Activated T-cell treated with anti-CD3 and anti-CD28 coated beads for 4 hours (primary cell): ENCODE data around the gene ATAD5.
"Not testable (repeated sequence)": the region's sequence is repeated elsewhere in the genome, so short reads cannot be mapped to it uniquely, and the experiment has no call there.

Source experiments
- DNase-seq: peaks from one replicate; pipeline ENCODE4 v3.0.0-alpha.2; 2020

The ATAD5 gene

GRCh38 chr17:30913955-30914354 is 82.2 kb downstream of the ATAD5 start:
- DNase-seq: no peak

DNA sequence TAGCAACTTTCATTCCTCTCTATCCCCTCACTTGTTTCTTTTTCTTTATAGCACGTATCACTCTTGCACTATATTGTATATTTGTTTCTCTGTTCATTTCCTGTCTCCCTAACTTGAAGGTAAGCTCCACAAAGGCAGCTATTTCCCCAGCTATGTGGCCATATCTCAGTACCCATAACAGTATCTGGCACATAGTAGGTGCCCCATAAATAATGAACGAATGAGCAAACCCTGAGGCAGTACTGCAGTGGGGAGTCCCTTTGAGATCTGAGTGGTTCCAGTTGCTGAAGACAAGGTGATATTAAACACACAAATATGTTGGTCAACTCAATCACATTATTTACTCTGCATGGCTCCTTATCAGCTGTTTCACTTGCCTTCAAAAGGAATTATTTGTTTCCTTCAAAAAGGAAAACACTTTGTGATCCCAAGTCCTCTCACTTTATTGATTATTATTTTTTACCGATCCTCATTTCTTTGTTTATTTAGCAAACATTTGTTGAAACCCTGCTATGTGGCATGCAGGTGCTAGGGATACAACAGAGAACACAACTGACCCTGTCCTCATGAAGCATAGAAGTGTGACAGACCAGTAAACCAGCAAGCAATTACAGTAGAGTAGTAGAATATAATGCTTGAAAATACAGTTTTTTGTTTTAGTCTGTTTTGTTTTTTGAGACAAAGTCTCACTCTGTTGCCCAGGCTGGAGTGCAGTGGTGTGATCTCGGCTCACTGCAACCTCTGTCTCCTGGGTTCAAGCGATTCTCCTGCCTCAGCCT is 84.3 kb downstream of the ATAD5 start:
- DNase-seq: no peak

DNA sequence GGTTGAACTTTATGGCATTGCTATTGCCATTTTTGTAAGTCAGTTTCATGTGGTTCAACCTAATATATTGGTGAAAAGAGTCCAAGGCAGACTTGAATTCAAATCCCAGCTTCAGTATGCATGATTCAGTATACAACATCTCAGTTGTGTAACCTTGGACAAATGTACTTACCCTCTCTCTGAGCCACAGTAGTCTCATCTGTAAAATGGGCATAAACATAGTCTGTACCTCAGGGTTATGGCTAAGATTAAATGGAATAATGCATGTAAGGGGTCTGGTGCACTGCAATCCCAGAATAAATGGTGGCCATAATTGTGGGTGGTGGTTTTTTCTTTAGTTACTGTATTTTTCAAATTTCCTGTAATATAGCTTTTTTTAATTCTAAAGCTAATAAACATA is 85.3 kb downstream of the ATAD5 start:
- DNase-seq: no peak

DNA sequence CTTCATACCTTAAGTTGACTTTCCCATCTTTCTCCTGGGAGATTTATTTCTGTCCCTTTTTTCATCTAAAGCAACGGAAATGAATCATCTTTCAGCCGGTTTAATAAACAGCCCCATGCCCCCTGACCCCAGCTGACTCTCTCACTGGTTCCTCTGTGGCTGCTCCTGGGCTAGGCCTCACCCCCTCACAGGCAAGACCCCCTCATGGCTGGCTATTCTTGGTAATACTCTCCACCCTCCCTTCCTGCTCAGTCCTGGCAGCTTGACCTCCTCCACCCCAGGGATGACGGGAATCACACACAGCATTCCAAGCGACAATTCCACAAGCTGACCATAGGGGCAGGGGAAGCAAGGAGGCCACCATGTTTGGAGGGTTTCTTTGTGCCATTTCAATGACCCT is 88.5 kb downstream of the ATAD5 start:
- no peak for DNase-seq

- no peak for DNase-seq
Observed at GRCh38 chr17:30920683-30921543, 89.1 kb downstream of the ATAD5 start.

GRCh38 chr17:30921544-30922196 is 89.9 kb downstream of the ATAD5 start, which contains the start of gene ADAP2:
TSS of gene ADAP2 (plus strand) at chr17:30921945. CDS start at chr17:30922015, 70 bp downstream.
- DNase-seq: no peak

DNA sequence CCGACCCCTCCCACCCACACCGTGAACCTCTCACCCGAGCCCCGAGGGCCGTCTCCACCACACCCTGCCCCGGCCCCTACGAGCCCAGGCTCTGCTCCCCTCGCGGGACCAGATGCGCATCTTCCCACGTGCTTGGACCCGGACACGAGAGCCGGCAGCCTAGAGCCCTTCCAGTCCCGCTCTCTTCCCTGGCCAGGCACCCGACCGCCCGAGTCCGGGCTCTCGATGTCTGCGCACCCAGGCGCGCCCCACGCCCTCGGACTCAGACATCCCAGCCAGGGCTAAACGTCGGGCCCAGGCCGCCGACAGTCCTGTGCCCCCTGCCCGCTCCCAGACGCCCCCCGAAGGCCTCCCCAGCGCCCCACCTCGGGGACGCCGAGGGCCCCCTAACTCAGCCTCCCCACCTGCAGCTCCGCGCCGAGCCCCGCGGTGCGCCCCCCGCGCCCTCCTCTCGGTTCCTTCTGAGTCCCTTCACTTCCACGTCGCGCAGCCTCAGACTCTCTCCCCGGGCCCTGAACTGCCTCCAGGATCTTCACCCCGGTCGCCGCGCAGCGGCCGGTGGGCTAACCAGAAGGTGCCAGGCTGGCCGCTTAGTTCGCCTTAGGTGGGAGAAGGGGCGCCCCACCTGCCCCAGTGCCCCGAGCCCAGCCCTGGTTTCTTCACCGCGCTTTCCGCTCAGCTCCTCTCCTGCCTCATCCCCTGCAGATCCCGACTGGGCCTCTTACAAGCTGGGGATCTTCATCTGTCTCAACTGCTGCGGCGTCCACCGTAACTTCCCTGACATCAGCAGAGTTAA is 90.7 kb downstream of the ATAD5 start:
- no peak for DNase-seq

GRCh38 chr17:30924341-30924740 is 92.6 kb downstream of the ATAD5 start:
- no peak for DNase-seq

- no peak for DNase-seq
Observed at GRCh38 chr17:30926516-30926915, 94.8 kb downstream of the ATAD5 start.

- no peak for DNase-seq
Observed at GRCh38 chr17:30927756-30928155, 96.0 kb downstream of the ATAD5 start.

DNA sequence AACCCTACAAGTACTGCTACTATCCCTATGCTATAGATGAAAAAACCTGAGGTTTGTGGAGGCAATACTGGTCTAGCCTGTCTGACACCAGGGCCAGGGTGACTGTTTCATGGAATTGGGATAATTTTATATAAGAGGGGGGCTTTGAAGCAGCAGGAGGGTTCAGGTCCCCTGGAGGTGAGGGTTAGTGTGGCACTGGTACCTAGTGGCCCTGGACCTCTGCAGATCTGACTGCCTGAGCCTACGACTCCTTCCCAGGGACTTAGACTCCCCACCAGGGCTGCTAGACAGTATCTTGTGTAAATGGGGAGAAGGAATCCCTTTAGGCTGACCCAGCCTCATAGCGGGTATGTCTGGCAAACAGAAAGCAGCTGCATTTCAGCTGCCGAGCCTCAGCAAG is 96.8 kb downstream of the ATAD5 start:
- no peak for DNase-seq

DNA sequence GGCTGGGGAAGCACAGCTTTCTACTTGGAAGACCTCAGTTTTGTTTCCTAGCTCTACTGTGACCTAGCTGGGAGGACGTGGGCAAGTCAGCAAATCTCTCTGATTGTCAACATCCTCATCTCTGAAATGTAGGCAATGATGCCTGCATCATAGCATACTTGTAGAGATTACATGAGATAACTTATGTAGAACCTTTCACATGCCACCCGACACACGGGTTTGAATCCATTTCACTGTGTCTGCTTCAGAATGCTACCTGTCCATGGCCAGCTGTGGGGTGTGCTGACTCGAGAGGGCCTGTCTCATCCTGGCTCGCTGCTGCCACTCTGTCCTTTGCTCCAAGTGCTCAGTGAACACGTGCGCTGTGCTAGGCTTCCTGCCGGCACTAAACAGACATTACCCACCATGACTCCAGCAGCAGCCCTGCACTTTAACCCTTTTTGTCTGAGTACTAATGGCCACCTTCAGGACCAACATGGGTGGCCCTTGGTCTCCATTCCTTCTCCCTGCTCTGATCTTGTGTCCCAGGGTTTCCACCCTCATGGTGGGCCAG is 97.4 kb downstream of the ATAD5 start:
- no peak for DNase-seq

DNA sequence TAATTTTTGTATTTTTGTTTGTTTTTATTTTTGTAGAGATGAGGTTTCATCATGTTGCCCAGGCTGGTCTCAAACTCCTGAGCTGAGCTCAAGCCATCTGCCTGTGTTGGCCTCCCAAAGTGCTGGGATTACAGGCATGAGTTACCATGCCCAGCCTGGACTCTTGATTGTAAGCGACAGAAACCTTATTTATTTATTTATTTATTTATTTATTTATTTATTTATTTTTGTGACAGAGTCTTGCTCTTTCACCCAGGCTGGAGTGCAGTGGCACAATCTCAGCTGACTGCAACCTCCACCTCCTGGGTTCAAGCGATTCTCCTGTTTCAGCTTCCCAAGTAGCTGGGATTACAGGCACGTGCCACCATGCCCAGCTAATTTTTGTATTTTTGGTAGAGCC is 98.1 kb downstream of the ATAD5 start:
- not testable (repeated sequence) for DNase-seq

DNA sequence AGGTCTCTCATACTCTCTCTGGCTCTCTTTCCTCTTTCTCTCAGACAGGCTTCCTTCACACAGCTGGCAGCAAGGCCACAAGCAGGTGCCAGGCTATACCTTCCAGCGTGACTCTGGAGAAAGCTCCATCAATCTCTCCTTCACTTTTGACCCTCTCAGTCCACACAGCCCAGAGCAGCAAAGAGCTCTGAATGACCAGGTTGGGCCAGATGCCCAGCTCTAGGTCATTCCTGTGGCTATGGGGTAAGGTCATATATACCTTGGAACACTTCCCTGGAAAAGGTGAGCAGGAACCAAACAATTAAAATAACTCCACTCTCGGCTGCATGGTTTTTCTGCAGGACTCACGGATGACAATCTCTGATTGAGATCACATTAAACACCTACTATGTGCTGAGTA is 98.7 kb downstream of the ATAD5 start:
- DNase-seq: no peak

- not testable (repeated sequence) for DNase-seq
Observed at GRCh38 chr17:30931582-30931981, 99.8 kb downstream of the ATAD5 start.

GRCh38 chr17:30933966-30934365 is 102.2 kb downstream of the ATAD5 start:
- no peak for DNase-seq

GRCh38 chr17:30939051-30939689 is 107.4 kb downstream of the ATAD5 start:
- no peak for DNase-seq

GRCh38 chr17:30942308-30943079 is 110.7 kb downstream of the ATAD5 start:
- DNase-seq: no peak
